ENCODE data around the gene RAB37. TPM values are rescaled to one million over a fixed set of nuclear protein-coding genes. Genes with fewer than 3 reads are reported as not detected.
A peak's percentile ranks its signal among the peaks of the same experiment; 100 is the strongest.

Gene RAB37
- total and polyA plus RNA-seq, 3 experiments from 2014 or later, result 5.8 to 125 (median 6.0) TPM

DNA sequence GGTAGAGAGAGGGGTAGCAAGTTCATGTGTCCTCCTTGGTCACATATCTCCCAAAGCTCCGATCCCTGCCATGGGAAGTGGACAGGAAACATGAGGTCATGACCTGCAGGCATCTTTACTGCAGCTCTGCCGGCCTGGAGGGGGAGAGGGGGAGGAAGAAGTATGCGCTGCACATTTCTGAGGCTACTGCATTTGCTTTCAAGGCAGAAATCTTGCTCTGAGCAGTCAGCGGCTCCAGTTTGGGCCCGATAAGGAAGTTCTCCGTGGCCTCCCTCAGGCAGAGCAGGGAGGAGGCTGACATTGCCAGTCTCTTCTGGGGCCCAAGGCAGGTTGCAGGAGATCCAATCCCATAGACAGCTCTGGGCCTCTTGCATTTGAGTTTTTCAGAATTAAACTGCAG lies 9.9 kb downstream of the RAB37 start:
- H3K9me3 ChIP-seq (ENCODE audit: low read length), result no peaks in the 10 kb centered on the region
- peaks cover 9 to 35% (median 11%) of the 10 kb centered on the region in 3 donors for H3K36me3 Mint-ChIP-seq
- peaks cover 58 to 71% (median 65%) of the 10 kb centered on the region in 3 donors for H3K4me1 Mint-ChIP-seq

DNA sequence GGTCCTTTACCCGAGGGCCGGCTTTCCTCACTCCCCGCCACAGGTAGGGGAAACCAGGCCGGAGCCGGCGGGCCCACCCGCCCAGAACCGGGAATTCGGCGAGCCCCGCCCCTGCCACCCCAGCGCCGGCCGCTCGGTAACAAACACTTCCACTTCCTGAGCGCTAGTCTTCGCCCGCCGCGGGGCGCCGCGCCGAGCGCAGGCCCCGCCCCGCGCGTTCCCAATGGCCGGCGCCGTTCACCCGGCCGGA lies 11.1 kb downstream of the RAB37 start:
- H3K4me3 Mint-ChIP-seq, result peak overlapping the region; percentile 69 to 100 (median 77)
- Histone ChIP-seq H3K27me3 (ENCODE audit: insufficient read depth, low read length, poor library complexity, severe bottlenecking) (no peaks in the 10 kb centered on the region), H3K27ac (ENCODE audit: low read depth, low read length) (peak overlapping the region; percentile 76), H3K9me3 (ENCODE audit: low read length) (no peaks in the 10 kb centered on the region), H3K4me1 (ENCODE audit: insufficient read depth, low read length) (peaks cover 72% of the 10 kb centered on the region), H3K4me3 (ENCODE audit: low read length) (peak overlapping the region; percentile 95), H3K36me3 (ENCODE audit: insufficient read depth, low read length) (peaks cover 12% of the 10 kb centered on the region)
- H3K9me3 Mint-ChIP-seq, result no peaks in the 10 kb centered on the region
- POLR2A ChIA-PET, result interaction anchor here (2.0 to 4.7 kb wide), 2 partner anchors 9 to 11 kb away, joined by 17 to 25 read pairs; no protein-coding TSS in a partner anchor
- H3K4me1 Mint-ChIP-seq, result peaks cover 58 to 71% (median 65%) of the 10 kb centered on the region in 3 donors
- no peaks in the 10 kb centered on the region for H3K27me3 Mint-ChIP-seq
- H3K27ac Mint-ChIP-seq, result peak overlapping the region in 4 of 8 donors; percentile 68 to 94 (median 81)
- H3K36me3 Mint-ChIP-seq, result peaks cover 18 to 46% (median 18%) of the 10 kb centered on the region in 3 donors
- CTCF ChIA-PET, result interaction anchor here (4.4 to 4.7 kb wide), 6 partner anchors 9 to 114 kb away, joined by 16 to 99 read pairs (median 53); partner anchors contain the start of genes NAT9 and RAB37
- no peak for DNase-seq

More for the DNA sequence above, 9.9 kb downstream of the RAB37 start:
- Histone ChIP-seq H3K4me3 (ENCODE audit: low read length) (peak overlapping the region; percentile 95), H3K36me3 (ENCODE audit: insufficient read depth, low read length) (peaks cover 2% of the 10 kb centered on the region), H3K27ac (ENCODE audit: low read depth, low read length) (no peak overlapping the region), H3K27me3 (ENCODE audit: insufficient read depth, low read length, poor library complexity, severe bottlenecking) (no peaks in the 10 kb centered on the region), H3K4me1 (ENCODE audit: insufficient read depth, low read length) (peaks cover 72% of the 10 kb centered on the region)
- peaks cover 0 to 2% (median 0%) of the 10 kb centered on the region in 5 donors for H3K9me3 Mint-ChIP-seq
- peak in 1 of 5 donors; percentile 33 for DNase-seq
- ChIA-PET POLR2A (interaction anchor here (0.6 to 4.7 kb wide), 7 partner anchors 8 to 126 kb away, joined by 3 to 25 read pairs (median 9); partner anchors contain the start of genes FDXR and RAB37), CTCF (interaction anchor here (3.2 to 4.7 kb wide), 7 partner anchors 10 to 115 kb away, joined by 16 to 99 read pairs (median 51); partner anchors contain the start of genes NAT9 and RAB37)
- peak overlapping the region in 6 of 7 donors; percentile 69 to 98 (median 77) for H3K4me3 Mint-ChIP-seq
- no peaks in the 10 kb centered on the region for H3K27me3 Mint-ChIP-seq
- H3K27ac Mint-ChIP-seq, result peak overlapping the region; percentile 62 to 96 (median 86)

DNA sequence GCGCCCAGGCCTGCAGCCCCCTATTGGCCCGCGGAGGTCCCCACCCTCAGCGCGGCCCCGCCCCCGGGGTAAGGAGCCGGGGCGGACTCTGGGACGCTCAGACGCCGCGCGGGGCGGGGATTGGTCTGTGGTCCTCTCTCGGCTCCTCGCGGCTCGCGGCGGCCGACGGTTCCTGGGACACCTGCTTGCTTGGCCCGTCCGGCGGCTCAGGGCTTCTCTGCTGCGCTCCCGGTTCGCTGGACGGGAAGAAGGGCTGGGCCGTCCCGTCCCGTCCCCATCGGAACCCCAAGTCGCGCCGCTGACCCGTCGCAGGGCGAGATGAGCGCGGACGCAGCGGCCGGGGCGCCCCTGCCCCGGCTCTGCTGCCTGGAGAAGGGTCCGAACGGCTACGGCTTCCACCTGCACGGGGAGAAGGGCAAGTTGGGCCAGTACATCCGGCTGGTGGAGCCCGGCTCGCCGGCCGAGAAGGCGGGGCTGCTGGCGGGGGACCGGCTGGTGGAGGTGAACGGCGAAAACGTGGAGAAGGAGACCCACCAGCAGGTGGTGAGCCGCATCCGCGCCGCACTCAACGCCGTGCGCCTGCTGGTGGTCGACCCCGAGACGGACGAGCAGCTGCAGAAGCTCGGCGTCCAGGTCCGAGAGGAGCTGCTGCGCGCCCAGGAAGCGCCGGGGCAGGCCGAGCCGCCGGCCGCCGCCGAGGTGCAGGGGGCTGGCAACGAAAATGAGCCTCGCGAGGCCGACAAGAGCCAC lies 11.6 kb downstream of the RAB37 start, which contains the start of gene NHERF1:
NHERF1 (plus strand) TSS at position 100 of the 750 bp plus-strand sequence; CDS start at position 319, 219 bp downstream.
- Mint-ChIP-seq H3K4me1 (peaks cover 58 to 71% (median 65%) of the 10 kb centered on the region in 3 donors), H3K27ac (peak within 1 kb of the TSS; percentile 84 to 96 (median 93)), H3K9me3 (no peaks in the 10 kb centered on the region), H3K27me3 (no peaks in the 10 kb centered on the region), H3K4me3 (peak within 1 kb of the TSS; percentile 95 to 100 (median 98)), H3K36me3 (peaks cover 18 to 45% (median 18%) of the 10 kb centered on the region in 3 donors)
- peaks cover 72% of the 10 kb centered on the region for H3K4me1 ChIP-seq (ENCODE audit: insufficient read depth, low read length)
- POLR2A ChIA-PET, result interaction anchor here (0.6 to 4.7 kb wide), 10 partner anchors 10 to 383 kb away, joined by 4 to 39 read pairs (median 14); partner anchors contain the start of genes FDXR, NAT9, NT5C and RAB37
- no peaks in the 10 kb centered on the region for H3K9me3 ChIP-seq (ENCODE audit: low read length)
- no peaks in the 10 kb centered on the region for H3K27me3 ChIP-seq (ENCODE audit: insufficient read depth, low read length, poor library complexity, severe bottlenecking)
- DNase-seq, result peak; percentile 91 to 95 (median 93)
- CTCF ChIA-PET, result interaction anchor here (0.9 to 15.2 kb wide), 12 partner anchors 8 to 120 kb away, joined by 3 to 214 read pairs (median 26); partner anchors contain the start of genes GRIN2C, NAT9 and RAB37
- peaks cover 12% of the 10 kb centered on the region for H3K36me3 ChIP-seq (ENCODE audit: insufficient read depth, low read length)
- H3K27ac ChIP-seq (ENCODE audit: low read depth, low read length), result peak within 1 kb of the TSS; percentile 76
- H3K4me3 ChIP-seq (ENCODE audit: low read length), result peak within 1 kb of the TSS; percentile 95

DNA sequence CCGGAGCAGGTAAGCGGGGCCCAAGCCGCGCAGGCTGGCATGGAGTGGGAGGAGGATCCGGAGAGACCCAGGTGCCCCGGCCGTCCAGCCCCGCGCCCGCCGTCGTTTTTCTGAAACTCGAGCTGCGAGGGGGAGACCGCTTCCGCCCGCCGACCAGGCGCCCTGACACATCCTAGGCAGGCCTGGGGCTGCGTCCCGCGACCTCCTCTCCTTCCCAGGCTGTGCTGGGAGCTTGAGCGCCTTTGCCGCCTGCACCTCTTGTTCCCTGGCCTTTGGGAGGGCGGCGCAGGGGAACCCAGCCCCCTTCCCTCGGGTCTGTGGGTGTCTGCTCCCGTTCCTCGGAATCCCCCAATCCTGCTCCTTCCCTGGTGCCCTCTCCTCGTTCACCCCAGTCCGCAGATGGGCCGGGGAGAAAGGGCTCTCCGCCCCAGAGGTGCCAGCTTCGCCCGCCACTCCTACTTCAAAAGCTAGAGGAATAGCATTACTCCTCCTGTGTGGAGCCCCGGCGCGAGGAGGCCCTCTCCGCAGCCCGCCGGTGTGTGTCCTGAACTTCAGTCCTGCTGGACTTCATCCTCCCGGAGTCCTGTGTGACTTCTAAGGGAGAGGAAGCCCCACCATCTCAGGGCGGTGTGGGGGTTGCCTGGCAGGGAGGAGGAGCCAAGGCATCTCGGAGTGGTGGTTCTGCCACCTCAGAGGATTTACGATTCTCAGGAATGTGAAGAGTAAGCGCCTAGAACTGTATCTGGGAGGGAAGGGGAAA lies 12.4 kb downstream of the RAB37 start:
- peak overlapping the region; percentile 76 for H3K27ac ChIP-seq (ENCODE audit: low read depth, low read length)
- peaks cover 57 to 71% (median 65%) of the 10 kb centered on the region in 3 donors for H3K4me1 Mint-ChIP-seq
- ChIA-PET POLR2A (interaction anchor here (0.6 to 3.8 kb wide), 9 partner anchors 10 to 382 kb away, joined by 4 to 39 read pairs (median 11); partner anchors contain the start of genes FDXR, NAT9, NT5C and RAB37), CTCF (interaction anchor here (0.5 to 15.2 kb wide), 11 partner anchors 9 to 534 kb away, joined by 3 to 214 read pairs (median 9); partner anchors contain the start of genes GRIN2C, NAT9 and RAB37)
- peak overlapping the region; percentile 78 to 96 (median 93) for H3K27ac Mint-ChIP-seq
- no peaks in the 10 kb centered on the region for H3K9me3 ChIP-seq (ENCODE audit: low read length)
- peak in 3 of 5 donors; percentile 30 to 71 (median 48) for DNase-seq
- peaks cover 12% of the 10 kb centered on the region for H3K36me3 ChIP-seq (ENCODE audit: insufficient read depth, low read length)
- H3K4me3 Mint-ChIP-seq, result peak overlapping the region; percentile 95 to 100 (median 98)
- no peaks in the 10 kb centered on the region for H3K27me3 ChIP-seq (ENCODE audit: insufficient read depth, low read length, poor library complexity, severe bottlenecking)
- H3K9me3 Mint-ChIP-seq, result no peaks in the 10 kb centered on the region
- peak overlapping the region; percentile 95 for H3K4me3 ChIP-seq (ENCODE audit: low read length)
- peaks cover 17 to 44% (median 18%) of the 10 kb centered on the region in 3 donors for H3K36me3 Mint-ChIP-seq
- H3K4me1 ChIP-seq (ENCODE audit: insufficient read depth, low read length), result peaks cover 72% of the 10 kb centered on the region
- H3K27me3 Mint-ChIP-seq, result no peaks in the 10 kb centered on the region

DNA sequence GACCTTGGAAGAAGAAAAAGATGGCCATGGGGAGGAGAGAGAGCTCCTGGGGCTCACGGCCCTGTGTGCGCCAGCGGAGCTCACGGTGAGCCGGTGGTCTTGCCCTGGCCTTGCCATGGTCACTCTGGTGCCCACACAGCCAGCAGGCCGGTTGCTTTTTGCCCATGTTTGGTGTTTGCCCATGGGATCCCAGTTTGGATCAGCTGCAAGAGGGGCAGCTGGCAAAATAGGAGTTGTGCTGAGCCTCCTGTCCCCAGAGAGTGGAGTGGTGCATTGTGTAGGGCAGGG lies 12.9 kb downstream of the RAB37 start:
- Histone ChIP-seq H3K4me1 (ENCODE audit: insufficient read depth, low read length) (peaks cover 72% of the 10 kb centered on the region), H3K4me3 (ENCODE audit: low read length) (peak overlapping the region; percentile 95), H3K27ac (ENCODE audit: low read depth, low read length) (peak overlapping the region; percentile 76), H3K36me3 (ENCODE audit: insufficient read depth, low read length) (peaks cover 12% of the 10 kb centered on the region), H3K27me3 (ENCODE audit: insufficient read depth, low read length, poor library complexity, severe bottlenecking) (no peaks in the 10 kb centered on the region), H3K9me3 (ENCODE audit: low read length) (no peaks in the 10 kb centered on the region)
- CTCF ChIA-PET, result interaction anchor here (1.4 to 15.2 kb wide), 7 partner anchors 9 to 110 kb away, joined by 4 to 214 read pairs (median 43); partner anchors contain the start of genes GRIN2C, NAT9 and RAB37
- POLR2A ChIA-PET, result interaction anchor here (0.6 to 3.8 kb wide), 8 partner anchors 8 to 123 kb away, joined by 3 to 39 read pairs (median 14); partner anchors contain the start of genes FDXR, NAT9 and RAB37
- Mint-ChIP-seq H3K36me3 (peaks cover 17 to 47% (median 18%) of the 10 kb centered on the region in 3 donors), H3K9me3 (no peaks in the 10 kb centered on the region), H3K4me3 (peak overlapping the region; percentile 95 to 100 (median 98)), H3K4me1 (peaks cover 57 to 71% (median 65%) of the 10 kb centered on the region in 3 donors), H3K27me3 (no peaks in the 10 kb centered on the region), H3K27ac (peak overlapping the region; percentile 78 to 96 (median 93))
- DNase-seq, result no peak

DNA sequence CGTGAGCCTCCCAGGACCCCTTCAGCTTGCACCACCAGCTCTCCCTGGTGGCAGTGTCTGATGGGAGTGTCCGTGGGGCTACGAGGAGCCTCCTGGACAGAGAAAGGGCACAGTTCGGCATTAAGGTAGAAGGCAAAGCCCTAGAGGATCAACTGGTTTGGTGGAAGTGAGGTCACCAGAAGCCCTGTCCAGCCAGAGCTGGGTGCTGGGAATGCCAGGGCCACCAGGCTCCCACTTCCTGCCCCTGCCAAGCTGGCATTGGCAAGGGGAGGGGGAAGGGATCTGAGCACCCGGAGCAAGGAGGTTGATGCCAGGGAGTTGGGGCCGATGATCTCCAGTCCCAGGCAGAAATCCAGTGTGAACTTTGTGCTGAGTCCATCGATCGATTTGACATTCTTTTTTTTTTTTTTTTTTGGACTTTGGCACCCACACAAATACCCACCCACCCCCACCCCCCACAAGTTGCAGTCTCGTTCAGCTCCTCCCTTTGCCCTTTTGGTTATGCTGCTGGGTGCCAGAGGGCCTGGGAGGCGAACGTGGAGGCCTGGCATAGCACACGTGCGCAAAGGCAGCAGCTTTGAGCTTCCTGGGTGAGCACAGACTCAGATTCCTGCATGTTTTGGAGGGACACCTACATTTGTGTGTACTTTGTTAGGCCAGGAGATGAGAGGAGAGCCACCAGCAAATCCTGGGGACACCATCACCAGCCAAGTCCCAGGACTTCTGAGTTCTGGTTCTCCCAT lies 13.4 kb downstream of the RAB37 start:
- peak overlapping the region; percentile 95 to 100 (median 98) for H3K4me3 Mint-ChIP-seq
- H3K36me3 Mint-ChIP-seq, result peaks cover 17 to 52% (median 18%) of the 10 kb centered on the region in 3 donors
- Histone ChIP-seq H3K27me3 (ENCODE audit: insufficient read depth, low read length, poor library complexity, severe bottlenecking) (no peaks in the 10 kb centered on the region), H3K4me3 (ENCODE audit: low read length) (peak overlapping the region; percentile 95), H3K9me3 (ENCODE audit: low read length) (no peaks in the 10 kb centered on the region), H3K4me1 (ENCODE audit: insufficient read depth, low read length) (peaks cover 72% of the 10 kb centered on the region), H3K36me3 (ENCODE audit: insufficient read depth, low read length) (peaks cover 12% of the 10 kb centered on the region), H3K27ac (ENCODE audit: low read depth, low read length) (peak overlapping the region; percentile 76)
- no peaks in the 10 kb centered on the region for H3K27me3 Mint-ChIP-seq
- H3K27ac Mint-ChIP-seq, result peak overlapping the region; percentile 88 to 96 (median 96)
- DNase-seq, result no peak
- peaks cover 62 to 75% (median 70%) of the 10 kb centered on the region in 3 donors for H3K4me1 Mint-ChIP-seq
- no peaks in the 10 kb centered on the region for H3K9me3 Mint-ChIP-seq
- ChIA-PET POLR2A (interaction anchor here (0.6 to 3.8 kb wide), 10 partner anchors 9 to 122 kb away, joined by 3 to 39 read pairs (median 10); partner anchors contain the start of genes FDXR, NAT9 and RAB37), CTCF (interaction anchor here (2.4 to 15.2 kb wide), 6 partner anchors 8 to 93 kb away, joined by 9 to 214 read pairs (median 52); partner anchors contain the start of genes NAT9 and RAB37)
